ENCODE results near the gene C3orf70.

C3orf70 gene

GRCh38 chr3:185029086-185029485, 123.8 kb downstream of the C3orf70 start:
- 35% methylated on average over 1 of the region's 1 CpG for WGBS (ENCODE audit: insufficient coverage)
- Histone ChIP-seq H3K4me1 (ENCODE audit: control extremely low read depth in 1 of 4, control insufficient read depth in 4 of 4, insufficient read depth in 4 of 4, low read length in 3 of 4) (peaks cover 0 to 17% (median 4%) of the 10 kb centered on the region in 4 experiments), H3K36me3 (ENCODE audit: control insufficient read depth in 4 of 4, insufficient read depth in 4 of 4, low read length in 3 of 4) (peaks cover 11 to 43% (median 20%) of the 10 kb centered on the region in 4 experiments), H3K27ac (ENCODE audit: insufficient read depth in 1 of 2, low read depth in 1 of 2, low read length in 2 of 2, poor library complexity in 1 of 2, severe bottlenecking in 2 of 2) (no peak overlapping the region), H3K4me3 (ENCODE audit: control insufficient read depth in 1 of 7, extremely low read depth in 1 of 7, insufficient read depth in 4 of 7, low read depth in 2 of 7, low read length in 6 of 7) (no peak overlapping the region), H3K9me3 (ENCODE audit: control extremely low read depth in 1 of 5, control insufficient read depth in 4 of 5, insufficient read depth in 2 of 5, low read depth in 1 of 5, low read length in 4 of 5) (no peaks in the 10 kb centered on the region), H3K27me3 (replicated peaks in 2 of 5; ENCODE audit: control insufficient read depth in 4 of 5, insufficient read depth in 5 of 5, low read length in 4 of 5) (no peaks in the 10 kb centered on the region)
- POLR2A ChIA-PET = no interaction called here
- DNase-seq = no peak
- CTCF ChIA-PET = interaction anchor here (0.7 to 1.7 kb wide), 3 partner anchors 8 to 14 kb away, joined by 3 to 4 read pairs (median 3); no protein-coding TSS in a partner anchor

DNA sequence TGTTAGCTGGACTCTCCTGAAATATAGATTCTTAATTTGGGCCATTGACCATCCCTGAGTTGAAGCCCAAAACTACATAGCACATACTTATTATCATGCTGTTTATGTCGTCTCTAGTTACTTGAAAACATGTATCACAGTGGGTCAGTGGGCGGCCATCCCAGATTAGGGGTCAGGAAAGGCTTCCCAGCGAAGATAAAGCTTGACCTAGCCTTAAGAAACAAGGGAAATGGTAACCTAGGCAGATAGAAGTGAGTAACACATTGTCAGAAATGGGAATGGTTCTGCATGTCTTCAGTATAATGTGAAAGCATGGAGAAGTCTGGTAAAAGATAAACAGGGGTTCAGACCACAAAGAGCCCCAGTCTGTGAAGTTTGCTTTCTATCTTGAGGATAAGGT, 124.7 kb downstream of the C3orf70 start:
- 92% methylated on average over 3 of the region's 3 CpGs for WGBS (ENCODE audit: insufficient coverage)
- peaks cover 11 to 43% (median 15%) of the 10 kb centered on the region in 4 experiments for H3K36me3 ChIP-seq (ENCODE audit: control insufficient read depth in 4 of 4, insufficient read depth in 4 of 4, low read length in 3 of 4)
- CTCF ChIA-PET = interaction anchor here (0.8 to 1.7 kb wide), 3 partner anchors 10 to 44 kb away, joined by 3 to 4 read pairs (median 3); no protein-coding TSS in a partner anchor
- no peaks in the 10 kb centered on the region for H3K9me3 ChIP-seq (ENCODE audit: control extremely low read depth in 1 of 5, control insufficient read depth in 4 of 5, insufficient read depth in 2 of 5, low read depth in 1 of 5, low read length in 4 of 5)
- no peak overlapping the region for H3K27ac ChIP-seq (ENCODE audit: insufficient read depth in 1 of 2, low read depth in 1 of 2, low read length in 2 of 2, poor library complexity in 1 of 2, severe bottlenecking in 2 of 2)
- H3K4me3 ChIP-seq (ENCODE audit: control insufficient read depth in 1 of 7, extremely low read depth in 1 of 7, insufficient read depth in 4 of 7, low read depth in 2 of 7, low read length in 6 of 7) = no peak overlapping the region
- POLR2A ChIA-PET = no interaction called here
- H3K4me1 ChIP-seq (ENCODE audit: control extremely low read depth in 1 of 4, control insufficient read depth in 4 of 4, insufficient read depth in 4 of 4, low read length in 3 of 4) = peaks cover 0 to 17% (median 4%) of the 10 kb centered on the region in 4 experiments
- no peaks in the 10 kb centered on the region for H3K27me3 ChIP-seq (replicated peaks in 2 of 5; ENCODE audit: control insufficient read depth in 4 of 5, insufficient read depth in 5 of 5, low read length in 4 of 5)
- no peak for DNase-seq

All from common myeloid progenitor, CD34-positive (primary cell).